Liver (tissue), 9 donors: ENCODE data around the gene EP400. TPM values are rescaled to one million over a fixed set of nuclear protein-coding genes. Genes with fewer than 3 reads are reported as not detected.

ENCODE experiments used
- DNase-seq: peaks from one replicate; pipeline ENCODE4 v3.0.0-alpha.2; 2017; ENCODE audit warnings: low spot score
- H3K27ac ChIP-seq, 2 donors: one replicate each; pipeline ENCODE4 v1.7.0; 2013; ENCODE audit warnings: inconsistent platforms in 2 of 2, low read length in 2 of 2, control low read depth in 1 of 2, low read depth in 1 of 2, mild to moderate bottlenecking in 1 of 2
- H3K27me3 ChIP-seq, 4 donors: one replicate each; pipeline versions ENCODE4 v1.6.1 to v1.7.0; 2013; ENCODE audit warnings: low read length in 3 of 4, inconsistent platforms in 1 of 4, mild to moderate bottlenecking in 1 of 4, moderate library complexity in 1 of 4; ENCODE audit not compliant: control insufficient read depth in 4 of 4, insufficient read depth in 4 of 4
- H3K36me3 ChIP-seq, 4 donors: one replicate each; pipeline versions ENCODE4 v1.6.1 to v1.7.0; 2013; ENCODE audit warnings: low read length in 3 of 4, mild to moderate bottlenecking in 3 of 4, low read depth in 1 of 4, moderate library complexity in 1 of 4; ENCODE audit not compliant: control insufficient read depth in 4 of 4, insufficient read depth in 3 of 4
- H3K4me1 ChIP-seq, 4 donors: one replicate each; pipeline versions ENCODE4 v1.6.1 to v1.7.0; 2013; ENCODE audit warnings: low read length in 3 of 4, mild to moderate bottlenecking in 3 of 4, moderate library complexity in 1 of 4; ENCODE audit not compliant: control insufficient read depth in 4 of 4, insufficient read depth in 4 of 4
- H3K4me3 ChIP-seq, 3 donors: one replicate each; pipeline versions ENCODE4 v1.6.1 to v1.7.0; 2013; ENCODE audit warnings: low read length in 3 of 3, control low read depth in 1 of 3, low read depth in 1 of 3, mild to moderate bottlenecking in 1 of 3
- H3K9ac ChIP-seq, 2 donors: one replicate each; pipeline ENCODE4 v1.7.0; 2013; ENCODE audit warnings: low read length in 2 of 2, mild to moderate bottlenecking in 2 of 2, moderate library complexity in 2 of 2, control low read depth in 1 of 2, low read depth in 1 of 2
- H3K9me3 ChIP-seq, 4 donors: one replicate each; pipeline versions ENCODE4 v1.6.1 to v1.7.0; 2013; ENCODE audit warnings: low read length in 3 of 4; ENCODE audit not compliant: control insufficient read depth in 4 of 4
- CTCF ChIP-seq: fragments of 150-350 bp; IDR thresholded peaks from 2 replicates; pipeline ENCODE4 v1.5.1; 2017; ENCODE audit warnings: improper control_type of control experiment, low read depth, low read length; ENCODE audit not compliant: missing input control
- EGR1 ChIP-seq, 2 donors: IDR thresholded peaks; 2 replicates each; pipeline ENCODE4 v1.6.1; 2016 to 2018; ENCODE audit warnings: antibody characterized with exemption in 2 of 2, low read depth in 2 of 2
- FOXA1 ChIP-seq: IDR thresholded peaks from 2 replicates; pipeline ENCODE4 v1.6.1; 2016; ENCODE audit warnings: antibody characterized with exemption
- FOXA2 ChIP-seq: IDR thresholded peaks from 2 replicates; pipeline ENCODE4 v1.6.1; 2016; ENCODE audit warnings: antibody characterized with exemption
- GABPA ChIP-seq, 2 donors: IDR thresholded peaks in 1 of 2; conservative IDR thresholded peaks in 1 of 2; 2 replicates each; pipeline ENCODE4 v1.6.1; 2016; ENCODE audit warnings: antibody characterized with exemption in 2 of 2, mild to moderate bottlenecking in 1 of 2, moderate library complexity in 1 of 2
- HNF4A ChIP-seq, 2 donors: conservative IDR thresholded peaks; 2 replicates each; pipeline ENCODE4 v1.6.1; 2016; ENCODE audit warnings: antibody characterized with exemption in 2 of 2, mild to moderate bottlenecking in 2 of 2
- HNF4G ChIP-seq: IDR thresholded peaks from 2 replicates; pipeline ENCODE4 v1.6.1; 2016; ENCODE audit warnings: antibody characterized with exemption
- JUND ChIP-seq, 2 donors: IDR thresholded peaks; 2 replicates each; pipeline ENCODE4 v1.6.1; 2016; ENCODE audit warnings: antibody characterized with exemption in 2 of 2
- NR2F2 ChIP-seq: IDR thresholded peaks from 2 replicates; pipeline ENCODE4 v1.6.1; 2016; ENCODE audit warnings: antibody characterized with exemption
- RAD21 ChIP-seq, 2 donors: IDR thresholded peaks; 2 replicates each; pipeline ENCODE4 v1.6.1; 2016; ENCODE audit warnings: antibody characterized with exemption in 2 of 2, mild to moderate bottlenecking in 2 of 2
- RXRA ChIP-seq, 2 donors: IDR thresholded peaks; 2 replicates each; pipeline ENCODE4 v1.6.1; 2017 to 2018; ENCODE audit warnings: antibody characterized with exemption in 2 of 2, mild to moderate bottlenecking in 1 of 2
- SP1 ChIP-seq: IDR thresholded peaks from 2 replicates; pipeline ENCODE4 v1.6.1; 2018; ENCODE audit warnings: antibody characterized with exemption, mild to moderate bottlenecking
- TAF1 ChIP-seq: conservative IDR thresholded peaks from 2 replicates; pipeline ENCODE4 v1.6.1; 2016; ENCODE audit warnings: antibody characterized with exemption, mild to moderate bottlenecking
- YY1 ChIP-seq: IDR thresholded peaks from 2 replicates; pipeline ENCODE4 v1.6.1; 2016; ENCODE audit warnings: antibody characterized with exemption, mild to moderate bottlenecking
- ZBTB33 ChIP-seq: IDR thresholded peaks from 2 replicates; pipeline ENCODE4 v1.6.1; 2016; ENCODE audit warnings: antibody characterized with exemption
- WGBS: extraction: QIAGEN DNeasy Blood & Tissue Kit; methylation state at CpG from one replicate; pipeline ENCODE4 v1.1.7; 2013; 5-methylcytosine and 5-hydroxymethylcytosine counted together
- polyA plus RNA-seq, 2 donors: library from polyadenylated mRNA; stranded (reverse) in 1 of 2; unstranded in 1 of 2; fragments of 200-250 nt in 1 of 2; fragments of >200 nt in 1 of 2; fragmentation: Nextera tagmentation in 1 of 2; extraction: Ambion mirVana in 1 of 2; gene quantifications; one replicate each; pipeline versions ENCODE4 v1.2.1 to v1.2.3, GENCODE V29; 2013 to 2015
- total RNA-seq, 2 donors: library from RNA; depleted of rRNA; stranded (reverse); fragments of >200 nt; gene quantifications; one replicate each; pipeline ENCODE4 v1.2.3, GENCODE V29; 2014
- TF ChIP-seq, protein P1 (sequence below): IDR thresholded peaks from 2 replicates; pipeline ENCODE4 v1.6.1; 2016; ENCODE audit warnings: antibody characterized with exemption
- TF ChIP-seq, protein P2 (sequence below): IDR thresholded peaks from 2 replicates; pipeline ENCODE4 v1.6.1; 2016; ENCODE audit warnings: antibody characterized with exemption
- TF ChIP-seq, protein P3 (sequence below): IDR thresholded peaks from 2 replicates; pipeline ENCODE4 v1.6.1; 2016; ENCODE audit warnings: antibody characterized with exemption, mild to moderate bottlenecking
- donor health status: healthy.
- donor health status: healthy.
- donor health status: healthy.
- donor health status: healthy.
- donor health status: healthy.

Gene EP400
- total and polyA plus RNA-seq, 4 donors, result 4.7 to 12.4 (median 7.1) TPM

DNA sequence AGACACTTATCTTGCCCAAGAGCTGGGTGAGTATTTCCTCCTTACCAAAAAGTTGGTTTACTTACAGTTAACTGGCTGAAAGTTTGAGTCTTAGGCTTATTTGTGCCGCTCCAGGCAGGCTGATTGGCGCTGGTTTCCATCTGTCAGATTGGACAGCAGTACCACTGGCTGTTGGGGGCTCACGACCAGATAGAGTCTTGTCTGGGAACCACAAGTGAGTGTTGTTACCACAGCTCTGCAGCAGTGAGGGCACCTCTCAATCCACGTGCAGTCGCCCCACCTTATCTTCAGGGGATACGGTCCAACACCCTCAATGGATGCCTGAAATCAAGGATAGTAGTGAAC is 135.5 kb downstream of the EP400 start:
- Histone ChIP-seq H3K9me3 (no peaks in the 10 kb centered on the region), H3K27me3 (no peaks in the 10 kb centered on the region), H3K9ac (peak overlapping the region in 1 of 2 donors; percentile 55), H3K27ac (peak overlapping the region; percentile 57 to 94), H3K4me3 (peak overlapping the region; percentile 7 to 81 (median 62)), H3K36me3 (peaks cover 0 to 2% (median under 1%) of the 10 kb centered on the region in 4 donors), H3K4me1 (peaks cover 0 to 13% (median 5%) of the 10 kb centered on the region in 4 donors)
- WGBS, result 73% methylated on average over 6 of the region's 6 CpGs
- DNase-seq, result no peak
- no peak for TF ChIP-seq JUND (IDR thresholded peaks at IDR 0.05)
- TF ChIP-seq, protein P1, sequence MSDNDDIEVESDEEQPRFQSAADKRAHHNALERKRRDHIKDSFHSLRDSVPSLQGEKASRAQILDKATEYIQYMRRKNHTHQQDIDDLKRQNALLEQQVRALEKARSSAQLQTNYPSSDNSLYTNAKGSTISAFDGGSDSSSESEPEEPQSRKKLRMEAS, result no peak
- TF ChIP-seq SP1, result no peak
- no peak for TF ChIP-seq HNF4A (conservative IDR thresholded peaks at IDR 0.05)
- no peak for TF ChIP-seq CTCF
- TF ChIP-seq HNF4G, result no peak
- no peak for TF ChIP-seq GABPA (IDR thresholded peaks at IDR 0.05 in 1 of 2, conservative IDR thresholded peaks at IDR 0.05 in 1 of 2)
- TF ChIP-seq ZBTB33, result no peak
- no peak for TF ChIP-seq FOXA1
- TF ChIP-seq, protein P2, sequence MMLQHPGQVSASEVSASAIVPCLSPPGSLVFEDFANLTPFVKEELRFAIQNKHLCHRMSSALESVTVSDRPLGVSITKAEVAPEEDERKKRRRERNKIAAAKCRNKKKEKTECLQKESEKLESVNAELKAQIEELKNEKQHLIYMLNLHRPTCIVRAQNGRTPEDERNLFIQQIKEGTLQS, result no peak
- no peak for TF ChIP-seq RAD21 (IDR thresholded peaks at IDR 0.05)
- TF ChIP-seq, protein P3, sequence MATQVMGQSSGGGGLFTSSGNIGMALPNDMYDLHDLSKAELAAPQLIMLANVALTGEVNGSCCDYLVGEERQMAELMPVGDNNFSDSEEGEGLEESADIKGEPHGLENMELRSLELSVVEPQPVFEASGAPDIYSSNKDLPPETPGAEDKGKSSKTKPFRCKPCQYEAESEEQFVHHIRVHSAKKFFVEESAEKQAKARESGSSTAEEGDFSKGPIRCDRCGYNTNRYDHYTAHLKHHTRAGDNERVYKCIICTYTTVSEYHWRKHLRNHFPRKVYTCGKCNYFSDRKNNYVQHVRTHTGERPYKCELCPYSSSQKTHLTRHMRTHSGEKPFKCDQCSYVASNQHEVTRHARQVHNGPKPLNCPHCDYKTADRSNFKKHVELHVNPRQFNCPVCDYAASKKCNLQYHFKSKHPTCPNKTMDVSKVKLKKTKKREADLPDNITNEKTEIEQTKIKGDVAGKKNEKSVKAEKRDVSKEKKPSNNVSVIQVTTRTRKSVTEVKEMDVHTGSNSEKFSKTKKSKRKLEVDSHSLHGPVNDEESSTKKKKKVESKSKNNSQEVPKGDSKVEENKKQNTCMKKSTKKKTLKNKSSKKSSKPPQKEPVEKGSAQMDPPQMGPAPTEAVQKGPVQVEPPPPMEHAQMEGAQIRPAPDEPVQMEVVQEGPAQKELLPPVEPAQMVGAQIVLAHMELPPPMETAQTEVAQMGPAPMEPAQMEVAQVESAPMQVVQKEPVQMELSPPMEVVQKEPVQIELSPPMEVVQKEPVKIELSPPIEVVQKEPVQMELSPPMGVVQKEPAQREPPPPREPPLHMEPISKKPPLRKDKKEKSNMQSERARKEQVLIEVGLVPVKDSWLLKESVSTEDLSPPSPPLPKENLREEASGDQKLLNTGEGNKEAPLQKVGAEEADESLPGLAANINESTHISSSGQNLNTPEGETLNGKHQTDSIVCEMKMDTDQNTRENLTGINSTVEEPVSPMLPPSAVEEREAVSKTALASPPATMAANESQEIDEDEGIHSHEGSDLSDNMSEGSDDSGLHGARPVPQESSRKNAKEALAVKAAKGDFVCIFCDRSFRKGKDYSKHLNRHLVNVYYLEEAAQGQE, result no peak
- no peak for TF ChIP-seq RXRA (IDR thresholded peaks at IDR 0.05)
- no peak for TF ChIP-seq EGR1 (IDR thresholded peaks at IDR 0.05; ENCODE audit: low read depth in 2 of 2)
- TF ChIP-seq TAF1, result no peak
- TF ChIP-seq NR2F2, result no peak
- TF ChIP-seq FOXA2, result no peak
- TF ChIP-seq YY1, result no peak
